GM21619 (cell line): ENCODE data around the gene LYVE1.
"Not testable (repeated sequence)": the region's sequence is repeated elsewhere in the genome, so short reads cannot be mapped to it uniquely, and the experiment has no call there.

Source experiments
- ATAC-seq: cut with Tn5 transposase; IDR thresholded peaks from one replicate; pipeline ENCODE4 v1.9.1; 2021; ENCODE audit not compliant: unreplicated experiment

Gene LYVE1, protein sequence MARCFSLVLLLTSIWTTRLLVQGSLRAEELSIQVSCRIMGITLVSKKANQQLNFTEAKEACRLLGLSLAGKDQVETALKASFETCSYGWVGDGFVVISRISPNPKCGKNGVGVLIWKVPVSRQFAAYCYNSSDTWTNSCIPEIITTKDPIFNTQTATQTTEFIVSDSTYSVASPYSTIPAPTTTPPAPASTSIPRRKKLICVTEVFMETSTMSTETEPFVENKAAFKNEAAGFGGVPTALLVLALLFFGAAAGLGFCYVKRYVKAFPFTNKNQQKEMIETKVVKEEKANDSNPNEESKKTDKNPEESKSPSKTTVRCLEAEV

GRCh38 chr11:10568486-10568941, at the start of gene LYVE1:
Gene LYVE1 (minus strand): TSS chr11:10568665. CDS start chr11:10568532, 133 bp downstream.
- ATAC-seq: no peak

- ATAC-seq: no peak
These were observed 49.1 kb upstream of the LYVE1 start for GRCh38 chr11:10617551-10617950.

DNA sequence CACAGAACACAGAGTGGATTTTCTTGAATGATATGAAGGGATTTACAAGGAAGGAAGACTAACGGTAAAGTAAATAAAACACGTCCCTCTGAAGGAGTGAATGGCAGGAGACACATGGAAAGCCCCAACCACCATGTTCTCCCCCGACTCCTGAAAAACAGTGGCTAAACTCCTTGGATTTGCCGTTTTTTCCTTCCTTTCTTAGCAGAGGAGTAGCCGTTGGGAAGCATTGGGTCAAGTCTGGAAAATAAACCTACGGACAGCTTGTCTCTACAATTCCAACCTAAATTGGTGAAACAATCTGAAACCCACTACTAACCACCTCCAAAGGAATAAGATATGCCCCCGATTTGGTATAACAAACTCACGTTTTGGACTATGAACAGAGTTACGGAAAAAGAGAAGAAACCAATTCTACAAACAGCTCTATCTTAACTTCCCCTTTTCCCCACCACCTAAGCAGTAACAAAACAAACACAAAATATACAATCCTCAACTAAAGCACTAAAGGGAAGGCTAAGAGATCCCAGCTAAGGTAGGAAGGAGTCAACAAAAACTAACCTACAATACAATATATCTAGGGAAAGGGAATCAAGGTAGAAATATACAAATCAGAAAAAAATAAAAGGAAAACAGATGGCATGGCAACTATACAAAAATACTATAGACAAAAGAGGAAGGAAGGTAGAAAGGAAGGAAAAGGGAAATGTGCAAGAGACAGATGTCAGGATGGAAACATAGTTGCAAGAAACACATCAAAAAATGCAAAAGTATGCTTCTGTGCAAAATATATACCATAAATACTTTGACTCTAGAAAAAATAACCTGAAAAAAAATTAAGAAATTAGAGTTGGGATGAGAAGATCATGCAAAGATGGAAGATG, 43.8 kb upstream of the LYVE1 start:
- no peak for ATAC-seq

GRCh38 chr11:10609636-10610035, 41.2 kb upstream of the LYVE1 start:
- ATAC-seq: no peak

DNA sequence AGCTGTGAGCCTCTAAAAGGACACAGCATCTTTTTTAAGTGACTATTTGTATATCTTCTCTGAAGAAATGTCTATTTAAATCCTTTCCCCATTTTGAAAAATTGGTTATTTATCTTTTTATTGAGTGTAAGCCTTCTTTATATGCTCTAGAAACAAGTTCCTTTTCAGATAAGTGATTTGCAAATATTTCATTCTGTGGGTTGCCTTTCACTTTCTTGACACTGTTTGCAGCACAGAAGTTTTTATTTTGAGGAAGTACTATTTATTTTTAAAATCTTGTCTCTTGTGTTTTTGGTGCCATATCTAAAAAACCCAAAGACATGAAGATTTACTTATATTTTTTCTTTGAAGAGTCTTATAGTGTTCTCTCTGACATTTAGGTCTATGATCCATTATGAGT, 40.1 kb upstream of the LYVE1 start:
- ATAC-seq: no peak

GRCh38 chr11:10607462-10608132, 39.1 kb upstream of the LYVE1 start:
- no peak for ATAC-seq

GRCh38 chr11:10606536-10607208, 38.2 kb upstream of the LYVE1 start:
- peak; percentile 79 for ATAC-seq

DNA sequence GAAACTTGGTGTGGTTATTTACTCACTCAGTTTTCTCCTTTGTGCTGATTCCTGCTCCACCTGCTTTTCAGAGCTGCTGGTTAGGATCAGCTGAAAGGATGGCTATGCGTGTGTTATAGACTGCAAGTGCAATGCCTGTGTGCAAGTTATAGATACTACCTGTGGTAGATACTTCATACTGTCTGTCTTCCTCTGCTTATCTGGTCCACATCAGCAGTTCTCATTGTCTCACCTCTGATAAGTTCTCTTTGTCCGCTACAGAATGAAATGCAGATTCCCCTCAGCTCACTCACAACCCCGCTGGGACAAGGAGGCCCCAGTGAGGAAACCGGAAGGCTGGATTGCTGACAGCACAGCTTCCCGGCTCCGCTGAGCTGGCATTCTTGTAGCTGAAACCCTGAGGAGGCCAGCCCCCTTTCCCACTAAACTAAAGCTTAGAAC, 37.5 kb upstream of the LYVE1 start:
- no peak for ATAC-seq

GRCh38 chr11:10604798-10605197, 36.3 kb upstream of the LYVE1 start:
- no peak for ATAC-seq

DNA sequence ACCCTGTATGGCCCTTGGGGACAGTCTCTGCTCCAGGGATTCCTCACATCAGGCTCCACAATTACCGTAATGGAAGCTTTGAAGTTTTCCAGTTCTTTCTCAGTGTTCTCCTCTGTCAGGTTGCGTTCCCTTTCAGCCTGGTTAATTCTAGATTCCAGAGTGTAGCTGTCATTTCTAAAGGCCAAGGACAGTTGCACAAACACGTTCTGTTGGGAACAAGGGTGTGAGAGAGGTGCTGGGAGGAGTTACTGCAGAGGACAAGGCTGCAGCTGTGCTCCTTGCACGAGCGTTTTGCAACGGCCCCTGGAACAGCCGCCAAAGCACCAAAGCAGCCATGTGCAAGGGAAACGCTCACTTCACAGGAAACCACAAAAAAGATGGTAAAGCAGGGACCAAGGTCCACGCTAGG, 35.9 kb upstream of the LYVE1 start:
- no peak for ATAC-seq

DNA sequence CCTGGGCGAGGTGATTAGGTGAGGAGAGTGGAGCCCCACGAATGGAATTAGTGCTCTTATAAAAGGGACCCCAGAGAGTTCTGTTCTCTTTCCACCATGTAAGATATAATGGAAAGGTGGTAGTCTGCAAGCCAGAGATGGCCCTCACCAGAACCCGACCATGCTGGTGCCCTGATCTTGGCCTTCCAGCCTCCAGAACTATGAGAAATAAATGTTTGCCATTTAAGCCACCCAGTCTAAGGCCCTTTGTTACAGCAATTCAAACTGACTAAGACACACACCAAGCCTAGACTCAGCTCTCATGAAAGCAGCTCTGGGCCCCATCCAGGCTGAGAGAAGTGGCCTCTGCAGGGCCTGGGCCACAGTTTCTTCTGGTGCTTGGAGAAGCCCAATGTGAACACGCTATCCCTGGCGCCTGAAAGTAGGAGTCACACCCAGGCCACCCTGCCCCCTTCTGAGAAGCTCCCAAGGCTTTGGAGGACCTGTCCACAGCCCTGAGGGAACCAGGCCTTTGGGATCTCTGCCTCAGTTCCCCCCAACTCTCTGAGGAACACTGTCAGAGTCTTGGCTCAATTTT, 35.3 kb upstream of the LYVE1 start:
- ATAC-seq: no peak

- no peak for ATAC-seq
These were observed 34.5 kb upstream of the LYVE1 start for GRCh38 chr11:10602945-10603344.

- ATAC-seq: no peak
These were observed 33.9 kb upstream of the LYVE1 start for GRCh38 chr11:10602366-10602765.

DNA sequence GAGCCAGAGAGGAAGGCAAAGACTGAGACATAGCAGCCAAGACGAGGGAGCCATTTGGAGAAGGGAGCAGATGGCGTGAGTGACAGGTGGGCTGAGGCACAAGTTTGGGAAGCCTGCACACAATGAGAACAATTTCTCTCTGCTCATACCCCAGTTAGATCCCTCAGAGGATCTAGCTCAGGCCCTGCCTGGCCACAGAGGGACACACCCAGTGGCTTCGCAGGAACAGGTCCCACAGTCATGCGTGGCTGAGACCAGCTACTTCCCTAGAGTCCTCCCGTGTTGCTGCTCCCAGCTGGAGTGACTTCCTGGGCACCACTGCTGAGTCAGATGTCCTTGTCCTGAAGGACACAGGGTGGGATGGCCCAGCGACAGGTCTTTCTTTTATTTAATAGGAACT, 33.4 kb upstream of the LYVE1 start:
- ATAC-seq: no peak

- ATAC-seq: no peak
These were observed 32.2 kb upstream of the LYVE1 start for GRCh38 chr11:10600570-10601248.

DNA sequence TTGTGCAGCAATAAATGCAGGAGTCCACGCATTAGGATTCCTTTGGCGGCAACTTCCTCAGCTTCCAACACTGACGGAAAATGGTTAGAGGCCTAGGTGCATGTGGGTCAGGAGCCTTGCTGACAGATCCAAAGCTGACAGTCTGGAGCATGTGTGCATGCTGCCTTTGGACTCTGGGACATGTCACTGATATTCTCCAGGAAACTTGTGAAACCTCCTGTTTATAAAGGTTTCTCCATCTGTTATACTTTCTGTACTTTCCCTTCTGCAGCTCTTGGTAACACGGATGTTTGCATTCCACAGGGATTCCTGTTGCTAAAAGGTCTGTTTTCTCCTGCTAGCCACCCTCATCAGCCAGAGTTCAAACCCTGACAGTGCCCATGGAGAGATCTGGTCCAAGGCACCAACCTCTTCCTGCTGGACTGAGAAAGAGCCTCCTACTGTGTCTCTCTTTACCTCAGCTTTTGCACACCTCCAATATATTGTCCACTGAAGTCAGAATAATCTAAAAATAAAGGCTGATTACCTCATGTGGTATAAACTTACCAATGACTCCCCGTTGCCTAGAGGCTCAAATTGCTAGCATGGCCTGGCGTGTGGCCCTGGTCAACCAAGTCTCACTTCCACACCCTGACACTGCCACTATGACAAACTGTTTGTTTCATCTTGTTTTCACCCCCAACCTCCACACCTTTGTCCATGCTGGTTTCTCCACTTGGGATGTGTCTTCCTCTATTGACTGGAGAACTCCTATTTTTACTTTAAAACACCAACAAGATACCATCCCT, 31.1 kb upstream of the LYVE1 start:
- no peak for ATAC-seq

DNA sequence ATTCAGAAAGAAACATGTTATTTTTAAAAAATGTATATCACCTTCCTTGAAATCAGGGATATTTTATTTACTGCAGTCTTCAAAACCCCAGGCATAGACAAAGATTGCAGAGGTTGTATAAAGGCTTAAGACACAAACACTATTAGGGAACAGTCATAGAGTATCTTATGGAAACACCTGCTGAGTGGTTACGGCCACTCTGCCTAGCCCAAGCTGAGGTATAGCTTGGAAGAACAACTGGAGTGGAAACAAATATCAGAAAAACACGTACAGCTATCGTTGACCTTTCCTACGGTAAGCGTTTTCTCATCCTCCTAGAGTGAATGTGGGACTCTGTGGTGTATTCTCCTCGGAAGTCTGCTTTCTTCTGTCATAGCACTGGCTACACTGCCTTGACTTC, 30.4 kb upstream of the LYVE1 start:
- no peak for ATAC-seq

GRCh38 chr11:10597877-10598351, 29.4 kb upstream of the LYVE1 start:
- no peak for ATAC-seq

GRCh38 chr11:10595840-10596239, 27.4 kb upstream of the LYVE1 start:
- not testable (repeated sequence) for ATAC-seq
